Measurements from ENCODE around the gene MITD1. TPM values are rescaled to one million over a fixed set of nuclear protein-coding genes. Genes with fewer than 3 reads are reported as not detected.
"Not testable (repeated sequence)": the region's sequence is repeated elsewhere in the genome, so short reads cannot be mapped to it uniquely, and the experiment has no call there.

The MITD1 gene
- total and polyA plus RNA-seq, 2 experiments from 2014 or later = 20.7 to 25.4 TPM

GRCh38 chr2:99140860-99141109 is 40.1 kb downstream of the MITD1 start:
- Histone ChIP-seq H3K36me3 (ENCODE audit: low read depth) (no peaks in the 10 kb centered on the region), H3K9me3 (ENCODE audit: low read depth) (no peaks in the 10 kb centered on the region), H2AFZ (peak overlapping the region; percentile 93), H3K9ac (peak overlapping the region; percentile 36), H3K4me1 (ENCODE audit: insufficient read depth) (no peaks in the 10 kb centered on the region), H3K27ac (no peak overlapping the region), H3F3A (ENCODE audit: insufficient read depth) (peaks cover 14% of the 10 kb centered on the region; the same call in 1 of the 2 replicates), H3K9me2 (ENCODE audit: insufficient read depth) (no peaks in the 10 kb centered on the region), H3K27me3 (replicated peaks; ENCODE audit: insufficient read depth) (peaks cover 24% of the 10 kb centered on the region), H3K4me2 (ENCODE audit: unreplicated experiment) (peak overlapping the region; percentile 95), H3K79me2 (ENCODE audit: insufficient read depth) (no peaks in the 10 kb centered on the region), H3K4me3 (peak overlapping the region; percentile 79), H4K20me1 (ENCODE audit: insufficient read depth) (no peaks in the 10 kb centered on the region)
- TF ChIP-seq EZH2phosphoT487 (IDR thresholded peaks at IDR 0.05; ENCODE audit: insufficient read depth, low read depth) = no peak
- no peak for TF ChIP-seq EZH2 (IDR thresholded peaks at IDR 0.05; ENCODE audit: insufficient read depth, poor library complexity, severe bottlenecking)
- in situ Hi-C loops (cut with MboI) = no loop called here
- 2 to 3% methylated on average over 14 to 15 of the region's 21 CpGs for WGBS, 2 experiments (ENCODE audit: low coverage in 1 of 2, low lambda C conversion rate in 2 of 2, missing lambda C conversion rate in 2 of 2)
- no peak for DNase-seq

- peak overlapping the region; percentile 36 for H3K9ac ChIP-seq
- H3F3A ChIP-seq (ENCODE audit: insufficient read depth) = peaks cover 14% of the 10 kb centered on the region; the same call in 1 of the 2 replicates
- H3K79me2 ChIP-seq (ENCODE audit: insufficient read depth) = no peaks in the 10 kb centered on the region
- no peaks in the 10 kb centered on the region for H3K36me3 ChIP-seq (ENCODE audit: low read depth)
- peaks cover 24% of the 10 kb centered on the region for H3K27me3 ChIP-seq (replicated peaks; ENCODE audit: insufficient read depth)
- H2AFZ ChIP-seq = peak overlapping the region; percentile 93
- H4K20me1 ChIP-seq (ENCODE audit: insufficient read depth) = no peaks in the 10 kb centered on the region
- DNase-seq = peak; percentile 56
- peak overlapping the region; percentile 95 for H3K4me2 ChIP-seq (ENCODE audit: unreplicated experiment)
- no peaks in the 10 kb centered on the region for H3K4me1 ChIP-seq (ENCODE audit: insufficient read depth)
- 18% methylated on average over 17 of the region's 17 CpGs for WGBS, 2 experiments (ENCODE audit: low coverage in 1 of 2, low lambda C conversion rate in 2 of 2, missing lambda C conversion rate in 2 of 2)
- in situ Hi-C loops (cut with MboI) = no loop called here
- no peaks in the 10 kb centered on the region for H3K9me3 ChIP-seq (ENCODE audit: low read depth)
- TF ChIP-seq EZH2phosphoT487 (IDR thresholded peaks at IDR 0.05; ENCODE audit: insufficient read depth, low read depth) (no peak), EZH2 (IDR thresholded peaks at IDR 0.05; ENCODE audit: insufficient read depth, poor library complexity, severe bottlenecking) (peak; percentile 70)
- no peak overlapping the region for H3K27ac ChIP-seq
- H3K9me2 ChIP-seq (ENCODE audit: insufficient read depth) = no peaks in the 10 kb centered on the region
- peak overlapping the region; percentile 79 for H3K4me3 ChIP-seq
Observed at GRCh38 chr2:99140056-99140859, 40.6 kb downstream of the MITD1 start.

GRCh38 chr2:99139003-99139402 is 41.9 kb downstream of the MITD1 start:
- Histone ChIP-seq H3K27ac (no peak overlapping the region), H3K9me2 (ENCODE audit: insufficient read depth) (no peaks in the 10 kb centered on the region), H3F3A (ENCODE audit: insufficient read depth) (peaks cover 14% of the 10 kb centered on the region; the same call in 1 of the 2 replicates), H2AFZ (no peak overlapping the region), H4K20me1 (ENCODE audit: insufficient read depth) (no peaks in the 10 kb centered on the region), H3K36me3 (ENCODE audit: low read depth) (no peaks in the 10 kb centered on the region), H3K27me3 (replicated peaks; ENCODE audit: insufficient read depth) (peaks cover 24% of the 10 kb centered on the region), H3K9me3 (ENCODE audit: low read depth) (no peaks in the 10 kb centered on the region), H3K4me3 (no peak overlapping the region), H3K9ac (no peak overlapping the region), H3K4me2 (ENCODE audit: unreplicated experiment) (no peak overlapping the region), H3K79me2 (ENCODE audit: insufficient read depth) (no peaks in the 10 kb centered on the region), H3K4me1 (ENCODE audit: insufficient read depth) (no peaks in the 10 kb centered on the region)
- no peak for DNase-seq
- 89% methylated on average over 4 of the region's 4 CpGs for WGBS, 2 experiments (ENCODE audit: low coverage in 1 of 2, low lambda C conversion rate in 2 of 2, missing lambda C conversion rate in 2 of 2)
- in situ Hi-C loops (cut with MboI) = no loop called here
- TF ChIP-seq EZH2phosphoT487 (IDR thresholded peaks at IDR 0.05; ENCODE audit: insufficient read depth, low read depth) (no peak), EZH2 (IDR thresholded peaks at IDR 0.05; ENCODE audit: insufficient read depth, poor library complexity, severe bottlenecking) (no peak)

- H3K4me2 ChIP-seq (ENCODE audit: unreplicated experiment); H3F3A ChIP-seq (ENCODE audit: insufficient read depth); H3K27ac ChIP-seq; DNase-seq; H3K4me3 ChIP-seq; H3K9ac ChIP-seq; H3K9me2 ChIP-seq (ENCODE audit: insufficient read depth); H3K79me2 ChIP-seq (ENCODE audit: insufficient read depth); H3K36me3 ChIP-seq (ENCODE audit: low read depth); H3K9me3 ChIP-seq (ENCODE audit: low read depth); in situ Hi-C loops (cut with MboI); H4K20me1 ChIP-seq (ENCODE audit: insufficient read depth); H3K4me1 ChIP-seq (ENCODE audit: insufficient read depth); H2AFZ ChIP-seq: not testable (repeated sequence)
- H3K27me3 ChIP-seq (replicated peaks; ENCODE audit: insufficient read depth) = peaks cover 22% of the 10 kb centered on the region
- WGBS, 2 experiments (ENCODE audit: low coverage in 1 of 2, low lambda C conversion rate in 2 of 2, missing lambda C conversion rate in 2 of 2) = 79 to 85% methylated on average over 2 of the region's 2 CpGs
Observed at GRCh38 chr2:99135044-99135556, 45.8 kb downstream of the MITD1 start.

Measured in GM23248 (cell line).